ENCODE measurements around the gene LRRIQ1.

LRRIQ1 gene

DNA sequence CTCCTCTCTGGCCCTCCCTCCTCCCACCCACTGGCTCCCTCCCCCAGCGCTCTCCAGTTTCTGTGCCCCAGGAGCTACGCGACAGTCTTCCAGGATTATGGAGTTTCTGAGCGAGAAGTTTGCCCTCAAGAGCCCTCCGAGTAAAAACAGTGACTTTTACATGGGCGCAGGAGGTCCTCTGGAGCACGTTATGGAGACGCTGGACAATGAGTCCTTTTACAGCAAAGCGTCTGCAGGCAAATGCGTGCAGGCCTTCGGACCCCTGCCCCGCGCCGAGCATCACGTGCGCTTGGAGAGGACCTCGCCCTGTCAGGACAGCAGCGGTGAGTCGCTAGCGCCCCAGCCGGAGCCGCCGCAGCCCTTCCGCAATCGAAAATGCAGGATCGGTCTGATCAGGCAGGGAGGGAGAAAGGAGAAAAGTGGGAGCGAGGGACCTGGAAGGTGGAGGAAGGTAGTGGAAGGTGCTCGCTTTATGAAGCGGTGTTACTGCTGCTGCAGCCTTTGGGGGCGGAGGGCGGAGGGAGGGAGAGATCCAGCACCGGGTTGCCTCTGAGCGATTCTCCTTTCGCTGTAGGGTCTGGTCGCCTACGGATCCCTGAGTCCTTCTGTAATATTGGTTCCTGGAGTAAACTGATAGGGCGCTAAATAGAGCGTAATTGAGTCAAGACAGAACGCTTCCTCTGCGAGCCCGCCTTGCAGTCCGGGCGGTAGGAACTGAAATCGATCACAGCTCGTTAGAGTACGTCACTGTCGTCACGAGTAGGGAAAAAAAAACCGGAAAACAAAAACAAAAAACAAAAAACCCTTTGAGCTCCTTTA, 244.2 kb downstream of the LRRIQ1 start, which contains the start of gene ALX1:
Gene ALX1 (plus strand): TSS at position 56 of the 819 bp plus-strand sequence. CDS start 42 bp downstream, at position 98.
- TF ChIP-seq, protein P1, sequence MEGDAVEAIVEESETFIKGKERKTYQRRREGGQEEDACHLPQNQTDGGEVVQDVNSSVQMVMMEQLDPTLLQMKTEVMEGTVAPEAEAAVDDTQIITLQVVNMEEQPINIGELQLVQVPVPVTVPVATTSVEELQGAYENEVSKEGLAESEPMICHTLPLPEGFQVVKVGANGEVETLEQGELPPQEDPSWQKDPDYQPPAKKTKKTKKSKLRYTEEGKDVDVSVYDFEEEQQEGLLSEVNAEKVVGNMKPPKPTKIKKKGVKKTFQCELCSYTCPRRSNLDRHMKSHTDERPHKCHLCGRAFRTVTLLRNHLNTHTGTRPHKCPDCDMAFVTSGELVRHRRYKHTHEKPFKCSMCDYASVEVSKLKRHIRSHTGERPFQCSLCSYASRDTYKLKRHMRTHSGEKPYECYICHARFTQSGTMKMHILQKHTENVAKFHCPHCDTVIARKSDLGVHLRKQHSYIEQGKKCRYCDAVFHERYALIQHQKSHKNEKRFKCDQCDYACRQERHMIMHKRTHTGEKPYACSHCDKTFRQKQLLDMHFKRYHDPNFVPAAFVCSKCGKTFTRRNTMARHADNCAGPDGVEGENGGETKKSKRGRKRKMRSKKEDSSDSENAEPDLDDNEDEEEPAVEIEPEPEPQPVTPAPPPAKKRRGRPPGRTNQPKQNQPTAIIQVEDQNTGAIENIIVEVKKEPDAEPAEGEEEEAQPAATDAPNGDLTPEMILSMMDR (IDR thresholded peaks at IDR 0.05) = no peak

DNA sequence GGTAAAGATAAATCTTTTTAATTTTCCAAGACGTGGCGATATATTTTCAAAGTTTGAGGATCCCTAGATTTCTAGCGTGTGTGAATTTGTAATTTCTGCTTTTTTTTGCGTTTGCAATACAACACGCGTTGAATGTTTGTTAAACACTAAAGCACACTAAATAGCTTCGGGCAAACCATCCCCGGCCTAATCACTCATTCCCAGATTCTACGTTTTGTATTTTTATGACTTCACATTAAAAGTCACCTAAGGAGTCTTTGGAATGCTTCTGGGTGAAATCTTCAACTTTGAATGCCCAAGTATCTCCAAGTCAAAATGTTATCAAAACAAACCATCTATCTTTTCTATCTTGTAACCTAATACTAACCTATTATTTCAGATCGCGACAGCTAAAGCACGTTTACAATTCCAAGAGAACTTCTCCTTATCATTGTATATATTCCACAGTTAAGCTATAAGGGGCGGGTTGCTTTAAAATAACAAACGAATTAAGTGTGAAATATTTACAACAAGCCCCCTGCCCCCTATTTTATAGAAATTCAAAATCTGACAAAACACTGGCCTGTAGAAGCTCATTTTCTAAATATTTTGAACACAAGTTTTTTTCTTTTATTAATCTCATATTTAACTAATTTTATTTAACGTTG, 245.0 kb downstream of the LRRIQ1 start:
- TF ChIP-seq, protein P1 (IDR thresholded peaks at IDR 0.05) = no peak

DNA sequence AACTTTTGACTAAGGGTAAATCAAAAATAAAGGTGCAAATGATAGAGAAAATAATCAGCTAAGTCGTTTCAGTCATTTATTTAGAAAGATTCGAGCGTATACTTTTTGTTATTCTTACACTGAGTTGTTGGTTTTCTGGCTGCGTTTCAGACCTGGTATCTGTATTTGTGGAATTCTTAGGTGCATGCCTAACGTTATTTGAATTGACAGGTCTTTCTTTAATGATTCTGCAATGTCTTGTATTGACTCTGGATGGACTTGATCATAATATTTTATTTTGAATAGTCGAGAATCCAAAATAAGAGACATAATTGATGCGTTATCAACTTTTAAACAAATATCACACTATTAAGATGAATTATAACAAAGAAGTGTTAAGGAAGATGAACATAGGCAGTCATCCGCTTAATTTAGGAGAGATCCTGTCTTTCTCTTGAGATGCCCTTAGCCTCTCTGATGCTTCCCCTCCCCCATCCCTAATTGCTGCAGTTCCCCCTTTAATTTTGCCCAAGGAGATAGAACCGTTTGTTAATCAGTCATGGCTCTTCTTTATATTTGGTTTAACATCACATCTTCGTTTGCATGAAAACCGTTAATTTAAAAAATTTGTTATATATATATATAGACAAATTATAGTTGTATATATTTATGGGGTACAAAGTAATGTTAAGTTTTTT, 245.6 kb downstream of the LRRIQ1 start:
- TF ChIP-seq, protein P1 (IDR thresholded peaks at IDR 0.05) = no peak

DNA sequence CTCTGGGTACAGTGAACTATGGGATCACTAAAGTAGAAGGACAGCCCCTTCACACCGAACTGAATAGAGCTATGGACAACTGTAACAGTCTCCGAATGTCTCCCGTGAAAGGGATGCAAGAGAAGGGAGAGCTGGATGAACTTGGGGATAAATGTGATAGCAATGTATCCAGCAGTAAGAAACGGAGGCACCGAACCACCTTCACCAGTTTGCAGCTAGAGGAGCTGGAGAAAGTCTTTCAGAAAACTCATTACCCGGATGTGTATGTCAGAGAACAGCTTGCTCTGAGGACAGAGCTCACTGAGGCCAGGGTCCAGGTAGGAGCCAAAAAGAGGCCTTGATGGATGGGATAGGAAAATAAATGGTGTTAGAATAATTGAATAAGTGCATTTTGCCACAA, 247.4 kb downstream of the LRRIQ1 start:
- TF ChIP-seq, protein P1 (IDR thresholded peaks at IDR 0.05) = no peak

Data from LNCAP (cell line).